NCI-H1105 (cell line): ENCODE measurements around the gene WNT7A.

Experiments
- DNase-seq: peaks from one replicate; lab custom pipeline; 2025; lab: John Stamatoyannopoulos, UW

WNT7A gene

GRCh38 chr3:13845806-13846205 is 34.1 kb downstream of the WNT7A start:
- DNase-seq, result no peak

GRCh38 chr3:13844911-13845310 is 35.0 kb downstream of the WNT7A start:
- no peak for DNase-seq

- no peak for DNase-seq
These were observed 35.6 kb downstream of the WNT7A start for GRCh38 chr3:13844286-13844685.

- DNase-seq, result no peak
These were observed 36.5 kb downstream of the WNT7A start for GRCh38 chr3:13843351-13843750.

GRCh38 chr3:13842226-13842625 is 37.6 kb downstream of the WNT7A start:
- no peak for DNase-seq

- DNase-seq, result no peak
These were observed 38.0 kb downstream of the WNT7A start for GRCh38 chr3:13841826-13842225.

GRCh38 chr3:13841141-13841540 is 38.7 kb downstream of the WNT7A start:
- DNase-seq, result no peak

- DNase-seq, result no peak
These were observed 39.4 kb downstream of the WNT7A start for GRCh38 chr3:13840456-13840855.

- DNase-seq, result no peak
These were observed 40.0 kb downstream of the WNT7A start for GRCh38 chr3:13839726-13840340.

- DNase-seq, result no peak
These were observed 40.6 kb downstream of the WNT7A start for GRCh38 chr3:13839253-13839652.

- DNase-seq, result no peak
These were observed 41.5 kb downstream of the WNT7A start for GRCh38 chr3:13838421-13838820.

- DNase-seq, result no peak
These were observed 42.1 kb downstream of the WNT7A start for GRCh38 chr3:13837751-13838150.

GRCh38 chr3:13836658-13837587 is 42.9 kb downstream of the WNT7A start:
- no peak for DNase-seq

- DNase-seq, result no peak
These were observed 44.6 kb downstream of the WNT7A start for GRCh38 chr3:13835246-13835645.

- DNase-seq, result no peak
These were observed 45.4 kb downstream of the WNT7A start for GRCh38 chr3:13834258-13835035.

- no peak for DNase-seq
These were observed 46.2 kb downstream of the WNT7A start for GRCh38 chr3:13833506-13834257.

- DNase-seq, result no peak
These were observed 47.7 kb downstream of the WNT7A start for GRCh38 chr3:13832130-13832529.

GRCh38 chr3:13831386-13831996 is 48.4 kb downstream of the WNT7A start:
- DNase-seq, result no peak

GRCh38 chr3:13829311-13829710 is 50.6 kb downstream of the WNT7A start:
- DNase-seq, result no peak

GRCh38 chr3:13828501-13829265 is 51.2 kb downstream of the WNT7A start:
- DNase-seq, result no peak

- DNase-seq, result no peak
These were observed 52.2 kb downstream of the WNT7A start for GRCh38 chr3:13827699-13828098.
